ENCODE data around the gene OBSCN. TPM values are rescaled to one million over a fixed set of nuclear protein-coding genes. Genes with fewer than 3 reads are reported as not detected.

Gene OBSCN
- 1.1 and 2.4 TPM in 2 replicates for total RNA-seq (2014; rRNA removed; shearing (Covaris generic))

- DNase-seq (ENCODE audit: low spot score), result no peak
These were observed at the start of gene OBSCN for GRCh38 chr1:228207851-228208821. OBSCN (plus strand) TSS chr1:228208044; CDS start chr1:228211784, 3,740 bp downstream.

- no peak for DNase-seq (ENCODE audit: low spot score)
These were observed 49.5 kb upstream of the OBSCN start for GRCh38 chr1:228158151-228159007.

- DNase-seq (ENCODE audit: low spot score), result no peak
These were observed 48.7 kb upstream of the OBSCN start for GRCh38 chr1:228159008-228159665.

GRCh38 chr1:228160201-228160761 lies 47.6 kb upstream of the OBSCN start:
- no peak for DNase-seq (ENCODE audit: low spot score)

DNA sequence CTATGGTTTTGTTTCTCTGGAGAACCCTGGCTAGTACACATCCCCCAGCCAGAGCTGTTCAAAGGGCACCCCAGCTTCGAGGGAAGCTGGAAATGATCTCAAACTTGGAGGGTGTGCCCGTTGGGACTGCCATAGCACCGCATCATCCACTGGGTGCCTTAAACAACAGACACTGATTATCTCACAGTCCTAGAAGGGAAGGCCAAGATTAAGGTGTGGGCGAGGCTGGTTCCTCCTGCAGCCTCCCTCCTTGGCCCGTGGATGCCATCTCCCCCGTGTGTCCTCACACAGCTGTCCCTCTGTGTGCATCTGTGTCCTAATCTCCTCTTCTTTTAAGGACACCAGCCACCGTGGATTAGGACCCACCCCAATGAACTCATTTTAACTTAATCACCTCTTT lies 46.5 kb upstream of the OBSCN start:
- no peak for DNase-seq (ENCODE audit: low spot score)

GRCh38 chr1:228161866-228162265 lies 46.0 kb upstream of the OBSCN start:
- DNase-seq (ENCODE audit: low spot score), result no peak

DNA sequence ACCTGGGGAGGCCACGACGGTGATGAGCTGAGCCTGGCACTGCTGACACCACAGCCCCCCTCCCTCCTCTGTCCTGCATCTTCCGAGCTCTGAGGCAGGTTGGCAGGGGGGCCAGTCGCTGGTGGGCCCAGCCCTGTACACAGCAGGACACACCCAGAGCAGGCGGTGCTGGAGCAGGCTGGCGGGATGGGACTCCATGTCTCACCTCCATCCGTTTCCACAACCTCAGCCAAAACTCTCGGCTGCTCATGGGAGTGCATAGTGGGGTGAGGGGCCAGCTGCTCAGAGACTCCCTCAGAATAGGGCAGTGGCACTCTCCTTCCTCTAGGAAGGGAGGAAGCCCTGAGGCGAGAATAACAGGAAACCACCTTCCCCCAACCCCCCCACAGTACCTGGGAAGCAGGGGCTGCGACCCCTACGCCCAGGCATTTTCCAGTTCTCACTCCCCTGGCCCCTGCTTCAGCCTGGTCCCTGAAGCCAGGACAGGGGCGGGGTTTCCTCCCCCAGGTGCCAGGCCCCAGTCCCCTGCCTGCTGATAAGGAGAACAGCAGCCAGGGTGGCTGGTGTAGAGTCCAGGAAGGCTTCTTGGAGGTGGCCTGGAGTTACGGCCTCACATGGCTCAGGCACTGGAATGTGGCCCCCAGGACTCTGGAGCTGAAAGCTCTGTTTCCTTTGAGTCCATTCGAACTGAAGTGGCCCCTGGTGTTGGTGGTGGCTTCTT lies 45.4 kb upstream of the OBSCN start:
- no peak for DNase-seq (ENCODE audit: low spot score)

GRCh38 chr1:228163007-228163753 lies 44.7 kb upstream of the OBSCN start:
- no peak for DNase-seq (ENCODE audit: low spot score)

DNA sequence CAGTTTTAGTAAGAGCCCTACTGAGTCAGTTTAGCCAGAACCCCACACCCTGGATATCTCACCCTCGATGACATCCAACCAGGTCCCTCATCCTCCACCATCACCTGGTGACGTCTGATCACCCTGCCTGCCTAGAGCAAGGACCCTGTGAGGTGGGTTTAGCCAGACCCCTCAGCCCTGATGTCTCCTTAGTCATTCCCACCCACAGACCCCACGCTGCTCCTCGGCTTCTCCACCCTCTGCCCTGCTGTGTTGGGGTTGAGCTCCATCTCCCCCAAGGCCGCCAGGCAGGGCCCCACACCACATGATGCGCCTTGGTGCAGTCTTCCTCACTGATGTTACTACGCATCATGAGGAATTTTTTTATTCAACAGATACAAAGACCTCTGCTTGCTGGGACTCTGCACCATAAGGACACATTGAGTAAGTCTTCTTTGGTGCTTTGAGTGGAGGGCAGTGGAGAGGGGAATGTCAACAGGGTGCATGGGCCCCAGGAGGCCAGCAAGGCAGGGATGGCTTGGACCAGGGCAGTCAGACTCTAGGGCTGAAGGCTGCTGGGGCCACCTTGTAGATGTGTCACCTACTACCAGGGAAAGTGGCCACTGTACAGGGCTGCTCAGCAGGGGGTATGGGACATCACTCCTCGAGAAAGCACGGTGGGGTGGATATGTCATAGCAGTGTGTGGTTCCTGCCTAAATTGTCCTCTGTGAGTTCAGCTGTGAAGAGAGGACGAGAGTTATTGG lies 43.9 kb upstream of the OBSCN start:
- DNase-seq (ENCODE audit: low spot score), result no peak

DNA sequence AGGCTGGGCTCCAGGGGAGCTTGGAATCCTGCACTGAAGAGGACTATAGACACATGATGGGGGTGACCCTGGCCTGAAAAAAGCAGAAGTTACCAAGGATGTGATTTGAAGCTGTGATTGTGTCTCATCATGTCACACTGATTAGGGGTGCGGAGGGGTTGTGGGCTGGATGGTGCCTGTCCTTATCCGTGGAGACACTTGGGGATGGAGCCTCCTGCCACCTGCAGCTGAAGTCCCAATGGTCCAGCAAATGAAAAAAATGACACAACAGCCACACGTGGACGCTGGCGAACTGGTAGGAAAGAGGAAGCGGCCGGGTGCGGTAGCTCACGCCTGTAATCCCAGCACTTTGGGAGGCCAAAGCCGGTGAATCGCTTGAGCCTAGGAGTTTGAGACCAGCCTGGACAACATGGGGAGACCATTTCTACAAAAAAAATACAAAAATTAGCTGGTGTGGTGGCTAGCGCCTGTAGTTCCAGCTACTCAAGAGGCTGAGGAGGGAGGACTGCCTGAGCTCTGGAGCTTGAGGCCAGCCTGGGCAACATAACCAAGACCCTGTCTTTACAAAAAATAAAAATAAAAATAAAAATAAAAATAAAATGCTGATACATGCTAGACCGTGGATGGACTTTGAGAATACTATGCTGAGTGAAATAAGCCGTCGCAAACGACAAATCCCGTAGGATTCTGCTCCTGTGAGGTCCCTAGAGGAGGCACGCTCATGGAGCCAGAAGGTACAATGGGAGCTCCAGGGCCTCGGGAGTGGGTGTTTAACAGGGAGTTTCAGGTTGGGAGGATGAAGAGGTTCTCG lies 43.1 kb upstream of the OBSCN start:
- DNase-seq (ENCODE audit: low spot score), result no peak

GRCh38 chr1:228165372-228166169 lies 42.3 kb upstream of the OBSCN start, which contains the start of gene IBA57:
IBA57 (plus strand) TSS chr1:228165804; CDS start chr1:228165817, 13 bp downstream.
- DNase-seq (ENCODE audit: low spot score), result peak; percentile 97

GRCh38 chr1:228166170-228166936 lies 41.5 kb upstream of the OBSCN start:
- peak; percentile 81 for DNase-seq (ENCODE audit: low spot score)

DNA sequence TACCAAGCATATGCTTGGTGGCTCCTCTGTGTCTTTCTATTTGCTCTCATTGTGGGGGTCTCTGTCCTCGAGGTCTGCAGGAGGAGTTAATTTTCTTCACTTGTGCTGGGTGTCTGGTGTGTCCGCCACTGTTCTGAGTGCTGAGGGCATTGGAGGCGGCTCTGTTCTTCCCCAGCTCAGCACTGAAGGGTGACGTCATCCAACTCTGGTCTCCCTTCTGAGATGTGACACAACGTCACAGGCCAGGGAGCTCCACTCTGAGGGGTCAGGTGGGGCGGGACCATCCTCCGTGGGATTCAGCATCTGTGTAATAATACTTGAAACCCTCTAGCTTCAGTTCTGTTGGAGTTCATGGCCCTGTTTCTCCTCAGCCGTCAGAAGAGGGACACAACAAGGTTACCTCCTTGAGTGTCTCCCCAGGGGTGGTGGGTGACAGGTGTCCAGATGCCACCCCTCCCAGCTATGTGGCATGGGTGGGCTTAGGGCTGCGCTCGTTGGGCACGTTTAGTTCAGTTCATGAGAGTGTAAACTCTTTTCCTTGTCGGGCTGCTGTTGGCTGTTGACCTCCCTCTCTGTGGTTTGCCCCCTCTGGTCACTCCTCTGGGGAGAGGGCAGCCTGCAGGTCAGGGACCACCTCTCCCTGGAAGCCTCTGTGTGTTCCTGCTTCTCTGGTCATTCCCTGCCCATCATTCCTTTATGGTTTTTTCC lies 39.1 kb upstream of the OBSCN start:
- DNase-seq (ENCODE audit: low spot score), result no peak

GRCh38 chr1:228169345-228169744 lies 38.5 kb upstream of the OBSCN start:
- no peak for DNase-seq (ENCODE audit: low spot score)

- no peak for DNase-seq (ENCODE audit: low spot score)
These were observed 37.2 kb upstream of the OBSCN start for GRCh38 chr1:228170666-228171065.

DNA sequence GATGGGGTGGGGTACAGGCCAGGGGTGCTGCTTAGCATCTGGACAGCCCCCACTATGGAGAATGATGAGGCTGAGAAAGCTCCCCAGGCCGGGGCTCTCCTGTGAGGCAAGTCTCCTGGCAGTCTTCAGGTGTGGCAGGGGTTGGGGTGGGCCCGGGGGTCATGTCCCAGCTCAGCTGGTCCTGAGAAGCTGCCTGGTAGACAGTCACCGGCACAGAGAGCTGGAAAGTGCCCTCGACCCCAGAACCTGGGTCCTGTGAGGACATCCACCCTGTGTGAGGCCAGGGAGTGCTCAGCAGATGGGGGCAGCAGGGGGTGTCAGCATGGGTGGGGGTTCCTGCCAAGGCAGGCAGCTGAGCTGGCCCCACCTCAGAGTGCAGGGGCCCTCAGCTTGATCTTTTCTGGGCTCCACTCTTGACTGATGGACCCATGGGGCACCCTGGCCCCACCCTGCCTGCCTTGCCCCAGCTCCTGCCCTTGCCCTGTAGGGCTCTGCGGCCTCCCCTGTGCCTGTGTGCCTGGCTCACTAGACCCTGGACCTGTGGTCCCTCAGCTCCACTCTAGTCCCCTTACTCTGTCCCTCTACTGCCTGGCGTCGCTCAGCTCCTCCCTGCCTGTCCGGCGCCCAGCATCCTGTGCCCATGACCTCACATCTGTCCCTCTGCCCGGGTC lies 36.5 kb upstream of the OBSCN start:
- DNase-seq (ENCODE audit: low spot score), result no peak

Data from H4 (cell line).